Spinal cord (tissue), 4 donors: ENCODE data around the gene ATG2A. TPM values are rescaled to one million over a fixed set of nuclear protein-coding genes. Genes with fewer than 3 reads are reported as not detected.

Experiments used
- polyA plus RNA-seq, 2 donors: library from polyadenylated mRNA; unstranded; fragments of 120-200 nt; gene quantifications; one replicate each; pipeline ENCODE4 v1.2.1, GENCODE V29; 2013; ENCODE audit not compliant: insufficient read length in 2 of 2
- small RNA-seq: library from RNA; depleted of rRNA; stranded (forward); fragments of <200 nt; gene quantifications from one replicate; pipeline ENCODE3, GENCODE V24; 2014; ENCODE audit warnings: low replicate concordance
- total RNA-seq, 2 donors: library from RNA; depleted of rRNA in 1 of 2; stranded (reverse); fragments of 120-200 nt in 1 of 2; fragments of >200 nt in 1 of 2; gene quantifications; one replicate each; pipeline versions ENCODE4 v1.2.3 to v1.2.4, GENCODE V29; 2013 to 2014

The ATG2A gene
- total and polyA plus RNA-seq, 4 donors, result 8.1 to 26.8 (median 20.3) TPM

Small RNAs within 50 kb of the gene (small RNA-seq; reads per million reads assigned to genes)
- gene MIR6749, result not detected
- gene MIR6750, result not detected

Other genes starting within 250 kb of the ATG2A start
- 100 to 1,000 TPM in 1 of 2 donors, 10 to 100 TPM in 1; 68.0 to 145 TPM for gene NRXN2, start 194.0 kb downstream of the ATG2A start, total RNA-seq
- gene NRXN2, start 194.0 kb downstream of the ATG2A start, polyA plus RNA-seq, result 100 to 1,000 TPM; 415 to 424 TPM
- 10 to 100 TPM; 18.8 to 23.7 TPM for gene RASGRP2, start 173.1 kb downstream of the ATG2A start, total RNA-seq
- gene RASGRP2, start 173.1 kb downstream of the ATG2A start, polyA plus RNA-seq, result 10 to 100 TPM; 58.7 to 87.3 TPM
- 10 to 100 TPM in 1 of 2 donors, 1 to 10 TPM in 1; 9.7 to 13.6 TPM for gene PYGM, start 157.2 kb downstream of the ATG2A start, total RNA-seq
- 10 to 100 TPM in 1 of 2 donors, 1 to 10 TPM in 1; 8.3 to 13.3 TPM for gene PYGM, start 157.2 kb downstream of the ATG2A start, polyA plus RNA-seq
- gene SF1, start 138.7 kb downstream of the ATG2A start, total RNA-seq, result 100 to 1,000 TPM; 102 to 118 TPM
- 100 to 1,000 TPM; 286 to 377 TPM for gene SF1, start 138.7 kb downstream of the ATG2A start, polyA plus RNA-seq
- 10 to 100 TPM; 15.3 to 26.3 TPM for gene MAP4K2, start 114.0 kb downstream of the ATG2A start, total RNA-seq
- 10 to 100 TPM; 36.0 to 47.7 TPM for gene MAP4K2, start 114.0 kb downstream of the ATG2A start, polyA plus RNA-seq
- 10 to 100 TPM; 12.4 to 17.6 TPM for gene MEN1, start 106.7 kb downstream of the ATG2A start, total RNA-seq
- 10 to 100 TPM; 39.3 to 46.7 TPM for gene MEN1, start 106.7 kb downstream of the ATG2A start, polyA plus RNA-seq
- 1 to 10 TPM in 1 of 2 donors, under 1 TPM in 1; 0.59 to 2.0 TPM for gene CDC42BPG, start 72.6 kb downstream of the ATG2A start, total RNA-seq
- 1 to 10 TPM in 1 of 2 donors, under 1 TPM in 1; 0.43 to 1.5 TPM for gene CDC42BPG, start 72.6 kb downstream of the ATG2A start, polyA plus RNA-seq
- gene EHD1, start 38.6 kb downstream of the ATG2A start, total RNA-seq, result 10 to 100 TPM; 40.9 to 75.8 TPM
- gene EHD1, start 38.6 kb downstream of the ATG2A start, polyA plus RNA-seq, result 100 to 1,000 TPM in 1 of 2 donors, 10 to 100 TPM in 1; 82.4 to 102 TPM
- 10 to 100 TPM; 26.3 to 40.0 TPM for gene PPP2R5B, start 7.5 kb upstream of the ATG2A start, total RNA-seq
- 10 to 100 TPM; 96.4 to 99.8 TPM for gene PPP2R5B, start 7.5 kb upstream of the ATG2A start, polyA plus RNA-seq
- 1 to 10 TPM in 1 of 2 donors, under 1 TPM in 1; 0.59 to 3.5 TPM for gene GPHA2, start 18.7 kb upstream of the ATG2A start, total RNA-seq
- 1 to 10 TPM in 1 of 2 donors, not detected in 1; 1.9 TPM for gene GPHA2, start 18.7 kb upstream of the ATG2A start, polyA plus RNA-seq
- under 1 TPM in 1 of 2 donors, not detected in 1; 0.50 TPM for gene MAJIN, start 54.9 kb upstream of the ATG2A start, total RNA-seq
- gene MAJIN, start 54.9 kb upstream of the ATG2A start, polyA plus RNA-seq, result under 1 TPM in 1 of 2 donors, not detected in 1; 0.42 TPM
- gene BATF2, start 79.8 kb upstream of the ATG2A start, total RNA-seq, result under 1 TPM; 0.99 TPM
- 1 to 10 TPM in 1 of 2 donors, under 1 TPM in 1; 0.76 to 1.0 TPM for gene BATF2, start 79.8 kb upstream of the ATG2A start, polyA plus RNA-seq
- 100 to 1,000 TPM in 1 of 2 donors, 10 to 100 TPM in 1; 75.4 to 120 TPM for gene ARL2, start 97.0 kb upstream of the ATG2A start, total RNA-seq
- gene ARL2, start 97.0 kb upstream of the ATG2A start, polyA plus RNA-seq, result 100 to 1,000 TPM; 119 to 123 TPM
- 10 to 100 TPM; 14.4 to 25.7 TPM for gene SNX15, start 110.2 kb upstream of the ATG2A start, total RNA-seq
- gene SNX15, start 110.2 kb upstream of the ATG2A start, polyA plus RNA-seq, result 10 to 100 TPM; 30.6 to 32.4 TPM
- gene SAC3D1, start 124.0 kb upstream of the ATG2A start, total RNA-seq, result 1 to 10 TPM; 4.0 to 6.4 TPM
- 10 to 100 TPM; 16.5 to 18.0 TPM for gene SAC3D1, start 124.0 kb upstream of the ATG2A start, polyA plus RNA-seq
- 10 to 100 TPM in 1 of 2 donors, 1 to 10 TPM in 1; 7.7 to 25.2 TPM for gene NAALADL1, start 141.3 kb upstream of the ATG2A start, total RNA-seq
- 1 to 10 TPM; 5.5 to 8.1 TPM for gene NAALADL1, start 141.3 kb upstream of the ATG2A start, polyA plus RNA-seq
- gene CDCA5, start 166.8 kb upstream of the ATG2A start, total RNA-seq, result 1 to 10 TPM; 5.4 to 8.7 TPM
- gene CDCA5, start 166.8 kb upstream of the ATG2A start, polyA plus RNA-seq, result 10 to 100 TPM; 14.1 to 15.0 TPM
- gene ZFPL1, start 167.0 kb upstream of the ATG2A start, total RNA-seq, result 10 to 100 TPM; 19.4 to 32.6 TPM
- 10 to 100 TPM; 35.8 to 37.6 TPM for gene ZFPL1, start 167.0 kb upstream of the ATG2A start, polyA plus RNA-seq
- gene VPS51, start 179.0 kb upstream of the ATG2A start, total RNA-seq, result 100 to 1,000 TPM in 1 of 2 donors, 10 to 100 TPM in 1; 91.4 to 122 TPM
- 100 to 1,000 TPM; 158 to 165 TPM for gene VPS51, start 179.0 kb upstream of the ATG2A start, polyA plus RNA-seq
- 10 to 100 TPM; 46.6 to 61.8 TPM for gene TM7SF2, start 194.7 kb upstream of the ATG2A start, total RNA-seq
- 100 to 1,000 TPM; 104 to 118 TPM for gene TM7SF2, start 194.7 kb upstream of the ATG2A start, polyA plus RNA-seq
- 10 to 100 TPM in 1 of 2 donors, 1 to 10 TPM in 1; 2.7 to 10.7 TPM for gene ZNHIT2, start 200.5 kb upstream of the ATG2A start, total RNA-seq
- gene ZNHIT2, start 200.5 kb upstream of the ATG2A start, polyA plus RNA-seq, result 10 to 100 TPM; 10.2 to 14.0 TPM
- 100 to 1,000 TPM; 174 to 693 TPM for gene FAU, start 204.9 kb upstream of the ATG2A start, total RNA-seq
- gene FAU, start 204.9 kb upstream of the ATG2A start, polyA plus RNA-seq, result 100 to 1,000 TPM; 603 to 622 TPM
- 10 to 100 TPM; 36.7 to 55.3 TPM for gene MRPL49, start 205.1 kb upstream of the ATG2A start, total RNA-seq
- 10 to 100 TPM; 42.5 to 45.0 TPM for gene MRPL49, start 205.1 kb upstream of the ATG2A start, polyA plus RNA-seq
- gene SYVN1, start 217.3 kb upstream of the ATG2A start, total RNA-seq, result 10 to 100 TPM; 14.3 to 18.3 TPM
- 10 to 100 TPM; 44.2 to 52.6 TPM for gene SYVN1, start 217.3 kb upstream of the ATG2A start, polyA plus RNA-seq